Smooth muscle cell (in vitro differentiated cells): ENCODE data around the gene TTLL1. TPM values are rescaled to one million over a fixed set of nuclear protein-coding genes. Genes with fewer than 3 reads are reported as not detected.

Source experiments
- DNase-seq: peaks from one replicate; lab custom pipeline; 2025; ENCODE audit not compliant: unreplicated experiment; lab: John Stamatoyannopoulos, UW
- H2AFZ ChIP-seq: fragments of 200-600 bp; sonication (generic); 2 replicates; pipeline ENCODE4 v1.6.0; 2016; ENCODE audit warnings: antibody characterized with exemption, low read depth, mild to moderate bottlenecking
- H3F3A ChIP-seq: fragments of 200-600 bp; sonication (generic); 2 replicates; pipeline ENCODE4 v1.6.0; 2017; ENCODE audit warnings: antibody characterized with exemption, low read depth
- H3K27ac ChIP-seq: fragments of 200-600 bp; sonication (generic); 2 replicates; pipeline ENCODE4 v1.5.1; 2016; ENCODE audit warnings: low read depth, mild to moderate bottlenecking
- H3K27me3 ChIP-seq: fragments of 200-600 bp; sonication (generic); 2 replicates; pipeline ENCODE4 v1.6.1; 2016; ENCODE audit warnings: low read depth, mild to moderate bottlenecking
- H3K36me3 ChIP-seq: fragments of 200-600 bp; sonication (generic); 2 replicates; pipeline ENCODE4 v1.5.1; 2016; ENCODE audit warnings: low read depth
- H3K4me1 ChIP-seq: fragments of 200-600 bp; sonication (generic); 2 replicates; pipeline ENCODE4 v1.5.1; 2016; ENCODE audit warnings: low read depth
- H3K4me2 ChIP-seq: fragments of 200-600 bp; sonication (generic); 2 replicates; pipeline ENCODE4 v1.6.0; 2016; ENCODE audit warnings: mild to moderate bottlenecking
- H3K4me3 ChIP-seq: fragments of 200-600 bp; sonication (generic); 2 replicates; pipeline ENCODE4 v1.5.1; 2016; ENCODE audit warnings: mild to moderate bottlenecking
- H3K79me2 ChIP-seq: fragments of 200-600 bp; sonication (generic); 2 replicates; pipeline ENCODE4 v1.6.0; 2016; ENCODE audit warnings: low read depth, mild to moderate bottlenecking
- H3K9ac ChIP-seq: fragments of 200-600 bp; sonication (generic); 2 replicates; pipeline ENCODE4 v1.6.0; 2016; ENCODE audit warnings: low read depth
- H3K9me3 ChIP-seq: fragments of 200-600 bp; sonication (generic); replicated peaks from 2 replicates; pipeline ENCODE4 v1.5.1; 2016; ENCODE audit warnings: low read depth
- H4K20me1 ChIP-seq: fragments of 200-600 bp; sonication (generic); 2 replicates; pipeline ENCODE4 v1.6.0; 2016; ENCODE audit warnings: low read depth
- WGBS: methylation state at CpG from one replicate; pipeline ENCODE4 v1.1.7; 2016; ENCODE audit warnings: low lambda C conversion rate; 5-methylcytosine and 5-hydroxymethylcytosine counted together
- polyA plus RNA-seq: library from polyadenylated mRNA; unstranded; fragments of >200 nt; fragmentation: Nextera tagmentation; extraction: Ambion mirVana; gene quantifications from 2 replicates; pipeline ENCODE4 v1.2.1, GENCODE V29; 2016
- total RNA-seq: library from RNA; depleted of rRNA; stranded (reverse); fragments of >200 nt; gene quantifications from 2 replicates; pipeline ENCODE4 v1.2.3, GENCODE V29; 2014
- TF ChIP-seq, protein P1 (sequence below): fragments of 200-600 bp; sonication (generic); IDR thresholded peaks from 2 replicates; pipeline ENCODE4 v1.5.1; 2017; ENCODE audit warnings: borderline replicate concordance, mild to moderate bottlenecking, antibody characterized with exemption; ENCODE audit not compliant: insufficient read depth, poor library complexity, severe bottlenecking

The TTLL1 gene
- total and polyA plus RNA-seq, 2 experiments from 2014 or later: 12.7 to 17.7 TPM

GRCh38 chr22:43118024-43118849 lies 29.0 kb upstream of the TTLL1 start:
- Histone ChIP-seq H3K9me3 (no peaks in the 10 kb centered on the region), H3K27me3 (peaks cover 6% of the 10 kb centered on the region), H3K27ac (no peak overlapping the region), H3K4me2 (no peak overlapping the region), H4K20me1 (no peaks in the 10 kb centered on the region), H3K4me1 (no peaks in the 10 kb centered on the region), H3K36me3 (no peaks in the 10 kb centered on the region), H3K4me3 (no peak overlapping the region), H3K9ac (no peak overlapping the region), H2AFZ (no peak overlapping the region), H3F3A (no peaks in the 10 kb centered on the region), H3K79me2 (no peaks in the 10 kb centered on the region)
- TF ChIP-seq, protein P1, sequence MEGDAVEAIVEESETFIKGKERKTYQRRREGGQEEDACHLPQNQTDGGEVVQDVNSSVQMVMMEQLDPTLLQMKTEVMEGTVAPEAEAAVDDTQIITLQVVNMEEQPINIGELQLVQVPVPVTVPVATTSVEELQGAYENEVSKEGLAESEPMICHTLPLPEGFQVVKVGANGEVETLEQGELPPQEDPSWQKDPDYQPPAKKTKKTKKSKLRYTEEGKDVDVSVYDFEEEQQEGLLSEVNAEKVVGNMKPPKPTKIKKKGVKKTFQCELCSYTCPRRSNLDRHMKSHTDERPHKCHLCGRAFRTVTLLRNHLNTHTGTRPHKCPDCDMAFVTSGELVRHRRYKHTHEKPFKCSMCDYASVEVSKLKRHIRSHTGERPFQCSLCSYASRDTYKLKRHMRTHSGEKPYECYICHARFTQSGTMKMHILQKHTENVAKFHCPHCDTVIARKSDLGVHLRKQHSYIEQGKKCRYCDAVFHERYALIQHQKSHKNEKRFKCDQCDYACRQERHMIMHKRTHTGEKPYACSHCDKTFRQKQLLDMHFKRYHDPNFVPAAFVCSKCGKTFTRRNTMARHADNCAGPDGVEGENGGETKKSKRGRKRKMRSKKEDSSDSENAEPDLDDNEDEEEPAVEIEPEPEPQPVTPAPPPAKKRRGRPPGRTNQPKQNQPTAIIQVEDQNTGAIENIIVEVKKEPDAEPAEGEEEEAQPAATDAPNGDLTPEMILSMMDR: no peak
- 90% methylated on average over 21 of the region's 21 CpGs for WGBS
- DNase-seq: no peak

GRCh38 chr22:43116932-43117331 lies 27.7 kb upstream of the TTLL1 start:
- TF ChIP-seq, protein P1: no peak
- Histone ChIP-seq H3K4me1 (no peaks in the 10 kb centered on the region), H2AFZ (no peak overlapping the region), H3K4me2 (no peak overlapping the region), H4K20me1 (no peaks in the 10 kb centered on the region), H3K9ac (no peak overlapping the region), H3K27ac (no peak overlapping the region), H3K36me3 (no peaks in the 10 kb centered on the region), H3K9me3 (no peaks in the 10 kb centered on the region), H3K79me2 (no peaks in the 10 kb centered on the region), H3K4me3 (no peak overlapping the region), H3K27me3 (peaks cover 18% of the 10 kb centered on the region), H3F3A (no peaks in the 10 kb centered on the region)
- 95% methylated on average over 7 of the region's 7 CpGs for WGBS
- DNase-seq: no peak

DNA sequence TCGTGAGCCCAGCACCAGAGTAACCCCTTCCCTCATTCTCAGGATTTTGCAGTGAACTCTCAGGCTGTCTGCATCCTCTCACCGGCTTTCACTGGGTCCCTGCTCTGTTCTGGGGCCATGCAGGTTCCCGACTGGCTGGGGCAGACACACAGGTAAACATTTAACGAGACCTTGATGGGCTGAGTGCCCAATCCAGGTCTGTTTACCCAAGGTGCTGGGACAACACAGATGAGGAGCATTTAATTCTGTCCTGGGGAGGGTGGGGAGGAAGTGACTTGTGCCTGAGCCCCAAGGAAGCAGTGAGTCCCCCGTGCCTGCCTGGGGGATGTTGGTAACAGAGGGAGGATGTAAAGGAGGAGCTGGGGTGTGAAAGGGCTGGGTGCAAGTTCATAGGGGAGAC lies 25.8 kb upstream of the TTLL1 start:
- Histone ChIP-seq H3K4me1 (peaks cover 13% of the 10 kb centered on the region), H4K20me1 (no peaks in the 10 kb centered on the region), H2AFZ (no peak overlapping the region), H3K9ac (no peak overlapping the region), H3K79me2 (no peaks in the 10 kb centered on the region), H3K4me3 (no peak overlapping the region), H3K27me3 (peaks cover 38% of the 10 kb centered on the region), H3F3A (no peaks in the 10 kb centered on the region), H3K4me2 (no peak overlapping the region), H3K36me3 (no peaks in the 10 kb centered on the region), H3K27ac (no peak overlapping the region), H3K9me3 (no peaks in the 10 kb centered on the region)
- 72% methylated on average over 5 of the region's 5 CpGs for WGBS
- TF ChIP-seq, protein P1: no peak
- no peak for DNase-seq
